Fibroblast of villous mesenchyme (primary cell): ENCODE results near the gene ATP2A3. TPM values are rescaled to one million over a fixed set of nuclear protein-coding genes. Genes with fewer than 3 reads are reported as not detected.
"Not testable (repeated sequence)": the region's sequence is repeated elsewhere in the genome, so short reads cannot be mapped to it uniquely, and the experiment has no call there.

Source experiments
- DNase-seq: peaks from one replicate; pipeline ENCODE4 v3.0.0-alpha.2; 2010; ENCODE audit warnings: low read depth
- H3K4me3 ChIP-seq: 2 replicates; pipeline ENCODE4 v1.5.1; 2011; ENCODE audit warnings: low read depth, mild to moderate bottlenecking, low read length
- total RNA-seq: library from RNA; depleted of rRNA; stranded (reverse); fragments of >200 nt; gene quantifications from 2 replicates; pipeline ENCODE4 v1.2.3, GENCODE V29; 2012
- TF ChIP-seq, protein P1 (sequence below): IDR thresholded peaks from 2 replicates; pipeline ENCODE4 v1.5.1; 2012; ENCODE audit warnings: low read depth, mild to moderate bottlenecking, low read length; ENCODE audit not compliant: insufficient read depth

Gene ATP2A3
- total RNA-seq, 1 donor, result 0.43 TPM

DNA sequence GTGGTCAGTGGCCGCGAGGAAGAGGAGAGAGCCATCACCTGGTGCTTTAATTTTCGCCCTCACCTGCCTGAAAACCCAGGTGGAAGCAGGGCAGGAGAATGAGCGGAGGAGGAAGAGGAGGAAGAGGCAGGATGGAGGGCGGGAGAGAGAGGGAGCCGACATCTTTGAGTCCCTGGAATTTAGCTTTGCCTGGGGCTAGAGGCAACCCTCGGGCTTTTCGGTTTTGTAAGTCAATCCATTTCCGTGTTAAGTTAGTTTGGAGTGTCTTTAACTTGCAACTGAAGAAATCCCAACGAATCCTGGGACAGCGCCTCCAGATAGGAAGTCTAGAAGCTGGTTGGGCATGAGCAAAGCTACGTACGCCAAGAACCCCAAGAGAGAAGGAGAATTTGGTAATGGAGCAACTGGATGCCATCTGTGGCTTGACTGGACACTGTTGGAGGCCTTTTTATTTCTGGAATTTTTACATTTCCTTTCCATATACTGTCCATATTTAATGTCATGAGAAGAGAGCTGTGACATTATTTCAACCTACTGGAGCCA lies 36.9 kb upstream of the ATP2A3 start:
- TF ChIP-seq, protein P1, sequence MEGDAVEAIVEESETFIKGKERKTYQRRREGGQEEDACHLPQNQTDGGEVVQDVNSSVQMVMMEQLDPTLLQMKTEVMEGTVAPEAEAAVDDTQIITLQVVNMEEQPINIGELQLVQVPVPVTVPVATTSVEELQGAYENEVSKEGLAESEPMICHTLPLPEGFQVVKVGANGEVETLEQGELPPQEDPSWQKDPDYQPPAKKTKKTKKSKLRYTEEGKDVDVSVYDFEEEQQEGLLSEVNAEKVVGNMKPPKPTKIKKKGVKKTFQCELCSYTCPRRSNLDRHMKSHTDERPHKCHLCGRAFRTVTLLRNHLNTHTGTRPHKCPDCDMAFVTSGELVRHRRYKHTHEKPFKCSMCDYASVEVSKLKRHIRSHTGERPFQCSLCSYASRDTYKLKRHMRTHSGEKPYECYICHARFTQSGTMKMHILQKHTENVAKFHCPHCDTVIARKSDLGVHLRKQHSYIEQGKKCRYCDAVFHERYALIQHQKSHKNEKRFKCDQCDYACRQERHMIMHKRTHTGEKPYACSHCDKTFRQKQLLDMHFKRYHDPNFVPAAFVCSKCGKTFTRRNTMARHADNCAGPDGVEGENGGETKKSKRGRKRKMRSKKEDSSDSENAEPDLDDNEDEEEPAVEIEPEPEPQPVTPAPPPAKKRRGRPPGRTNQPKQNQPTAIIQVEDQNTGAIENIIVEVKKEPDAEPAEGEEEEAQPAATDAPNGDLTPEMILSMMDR, result no peak

DNA sequence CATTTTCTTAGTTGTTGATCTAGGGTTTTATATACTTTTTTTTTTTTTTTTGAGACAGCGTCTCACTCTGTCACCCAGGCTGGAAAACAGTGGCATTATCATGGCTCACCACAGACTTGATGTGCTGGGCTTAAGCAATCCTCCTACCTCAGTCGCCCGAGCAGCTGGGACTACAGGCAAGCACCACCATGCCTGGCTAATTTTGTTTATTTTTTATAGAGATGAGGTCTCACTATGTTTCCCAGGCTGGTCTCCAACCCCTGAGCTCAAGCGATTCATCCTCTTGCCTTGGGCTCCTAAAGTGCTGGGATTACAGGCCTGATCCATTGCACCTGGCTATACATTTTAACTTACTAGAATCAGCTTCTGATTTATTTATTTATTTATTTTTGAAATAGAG lies 34.2 kb upstream of the ATP2A3 start:
- no peak for DNase-seq
- TF ChIP-seq, protein P1, result no peak
- no peak overlapping the region for H3K4me3 ChIP-seq

More for the DNA sequence above, 36.9 kb upstream of the ATP2A3 start:
- no peak overlapping the region for H3K4me3 ChIP-seq
- DNase-seq, result no peak

DNA sequence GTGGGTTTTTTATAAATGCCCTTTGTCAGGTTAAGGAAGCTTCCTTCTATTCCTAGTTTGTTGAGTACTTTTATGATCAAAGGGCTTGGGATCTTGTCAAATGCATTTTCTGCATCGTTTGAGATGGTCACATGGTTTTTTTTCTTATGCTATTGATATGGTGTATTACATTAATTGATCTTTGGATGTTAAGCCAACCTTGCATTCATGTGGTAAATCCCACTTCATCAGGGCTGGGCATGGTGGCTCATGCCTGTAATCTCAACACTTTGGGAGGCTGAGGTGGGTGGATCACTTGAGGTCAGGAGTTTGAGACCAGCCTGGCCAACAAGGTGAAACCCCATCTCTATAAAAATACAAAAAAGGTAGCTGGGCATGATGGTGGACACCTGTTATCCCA lies 30.8 kb upstream of the ATP2A3 start:
- H3K4me3 ChIP-seq, result no peak overlapping the region
- no peak for DNase-seq
- TF ChIP-seq, protein P1, result no peak

DNA sequence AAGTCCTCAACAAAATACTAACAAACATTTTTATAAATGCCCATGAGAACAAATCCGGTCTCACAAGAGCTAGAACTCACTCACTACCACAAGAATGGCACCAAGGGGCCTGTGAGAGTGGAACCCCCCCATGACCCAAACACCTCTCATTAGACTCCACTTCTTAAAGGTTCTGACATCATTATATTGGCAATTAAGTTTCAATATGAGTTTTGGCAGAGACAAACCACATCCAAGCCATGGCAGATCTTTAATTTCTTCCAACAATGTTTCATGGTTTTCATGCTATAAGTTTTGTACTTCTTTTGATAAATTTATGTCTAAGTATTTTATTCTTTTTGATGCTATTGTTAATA lies 30.0 kb upstream of the ATP2A3 start:
- TF ChIP-seq, protein P1, result no peak
- DNase-seq, result no peak
- H3K4me3 ChIP-seq, result no peak overlapping the region

DNA sequence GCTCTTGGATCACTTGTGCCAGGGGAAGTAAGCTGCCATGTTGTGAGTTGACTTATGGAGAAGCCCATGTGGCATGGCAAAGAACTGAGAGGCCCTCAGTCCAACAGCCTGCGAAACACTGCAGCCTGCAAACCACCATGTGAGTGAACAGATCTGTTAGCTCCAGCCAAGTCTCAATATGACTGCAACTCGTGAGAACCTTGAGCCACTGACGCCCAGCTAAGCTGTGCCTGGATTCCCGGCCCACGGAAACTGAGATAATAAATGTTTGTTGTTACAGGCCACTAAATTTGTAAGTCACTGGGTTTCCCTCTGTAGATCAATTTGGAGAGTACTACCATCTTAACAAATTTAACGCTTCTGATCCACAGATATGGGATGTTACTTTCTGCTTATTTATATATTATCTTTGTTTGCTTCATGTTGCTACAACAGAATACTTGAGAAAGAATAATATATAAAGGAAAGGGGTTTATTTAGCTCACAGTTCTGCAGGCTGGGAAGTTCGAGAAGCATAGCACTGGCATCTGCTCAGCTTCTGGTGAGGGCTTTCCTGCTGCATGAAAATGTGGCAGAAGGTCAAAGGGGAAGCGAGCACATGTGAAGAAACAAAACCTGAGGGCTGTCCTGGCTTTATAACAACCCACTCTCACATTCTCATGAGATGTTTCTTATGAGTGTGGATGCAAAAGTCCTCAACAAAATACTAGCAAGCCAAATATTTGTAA lies 29.4 kb upstream of the ATP2A3 start:
- peak; percentile 46 for DNase-seq
- TF ChIP-seq, protein P1, result no peak
- no peak overlapping the region for H3K4me3 ChIP-seq

DNA sequence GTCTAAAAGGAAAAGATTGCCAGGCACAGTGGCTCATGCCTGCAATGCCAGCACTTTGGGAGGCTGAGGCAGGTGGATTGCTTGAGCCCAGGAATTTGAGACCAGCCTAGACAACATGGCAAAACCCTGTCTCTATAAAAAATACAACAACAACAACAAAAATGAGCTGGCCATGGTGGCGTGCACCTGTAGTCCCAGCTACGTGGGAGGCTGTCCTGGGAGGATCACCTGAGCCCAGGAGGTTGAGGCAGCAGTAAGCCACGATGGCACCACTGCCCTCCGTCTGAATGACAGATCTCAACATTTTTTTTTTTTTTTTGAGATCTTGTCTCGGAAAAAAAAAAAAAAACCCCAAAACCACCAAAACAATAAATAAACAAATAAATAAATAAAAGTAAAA lies 28.1 kb upstream of the ATP2A3 start:
- TF ChIP-seq, protein P1, result no peak
- no peak for DNase-seq
- no peak overlapping the region for H3K4me3 ChIP-seq

DNA sequence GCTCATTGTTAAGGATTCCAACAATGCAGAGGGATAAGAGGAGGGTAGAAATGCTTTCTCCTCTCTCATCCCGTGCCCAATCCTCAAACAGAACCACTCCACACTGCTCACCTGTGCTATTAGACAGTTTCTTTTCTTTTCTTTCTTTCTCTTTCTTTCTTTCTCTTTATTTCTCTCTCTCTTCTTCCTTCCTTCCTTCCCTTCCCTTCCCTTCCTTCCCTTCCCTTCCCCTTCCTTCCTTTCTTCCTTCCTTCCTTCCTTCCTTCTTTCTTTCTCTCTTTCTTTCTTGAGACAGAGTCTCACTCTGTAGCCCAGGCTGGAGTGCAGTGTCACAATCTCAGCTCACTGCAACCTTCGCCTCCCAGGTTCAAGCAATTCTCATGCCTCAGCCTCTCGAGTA lies 27.5 kb upstream of the ATP2A3 start:
- DNase-seq, H3K4me3 ChIP-seq: not testable (repeated sequence)
